GM23338 (cell line): ENCODE results near the gene PHC2. TPM values are rescaled to one million over a fixed set of nuclear protein-coding genes. Genes with fewer than 3 reads are reported as not detected.

Experiments used
- ATAC-seq: fragments of 200-7000 bp; cut with Tn5 transposase; 3 replicates; pipeline ENCODE4 v1.9.1; 2020
- DNase-seq: peaks from one replicate; pipeline ENCODE4 v3.0.0-alpha.2; 2015; ENCODE audit warnings: low spot score
- H2AFZ ChIP-seq: fragments of 200-600 bp; sonication (generic); 2 replicates; pipeline ENCODE4 v1.8.0; 2016; ENCODE audit warnings: antibody characterized with exemption, mild to moderate bottlenecking, moderate library complexity
- H3F3A ChIP-seq: fragments of 200-600 bp; sonication (generic); replicated peaks from 2 replicates; pipeline ENCODE4 v1.8.0; 2017; ENCODE audit warnings: antibody characterized with exemption, mixed run types, low read depth
- H3K27ac ChIP-seq: fragments of 200-600 bp; sonication (generic); 2 replicates; pipeline ENCODE4 v1.6.1; 2016; ENCODE audit warnings: low read depth
- H3K27me3 ChIP-seq: fragments of 200-600 bp; sonication (generic); 2 replicates; pipeline ENCODE4 v1.8.0; 2016; ENCODE audit warnings: mild to moderate bottlenecking, mixed run types, moderate library complexity; ENCODE audit not compliant: insufficient read depth
- H3K36me3 ChIP-seq: fragments of 200-600 bp; sonication (generic); 2 replicates; pipeline ENCODE4 v1.8.0; 2016; ENCODE audit warnings: mild to moderate bottlenecking; ENCODE audit not compliant: insufficient read depth
- H3K4me1 ChIP-seq: fragments of 200-600 bp; sonication (generic); 2 replicates; pipeline ENCODE4 v1.8.0; 2016; ENCODE audit warnings: mild to moderate bottlenecking, moderate library complexity; ENCODE audit not compliant: insufficient read depth
- H3K4me2 ChIP-seq: fragments of 200-600 bp; sonication (generic); 2 replicates; pipeline ENCODE4 v1.7.1; 2017; ENCODE audit warnings: mixed run types
- H3K4me3 ChIP-seq: fragments of 200-600 bp; sonication (generic); 2 replicates; pipeline ENCODE4 v1.6.1; 2016; ENCODE audit warnings: mixed run types
- H3K79me2 ChIP-seq: fragments of 200-600 bp; sonication (generic); replicated peaks from 2 replicates; pipeline ENCODE4 v1.8.0; 2017; ENCODE audit warnings: mild to moderate bottlenecking; ENCODE audit not compliant: insufficient read depth
- H3K9me2 ChIP-seq: fragments of 200-600 bp; sonication (generic); 2 replicates; pipeline ENCODE4 v1.8.0; 2017; ENCODE audit not compliant: insufficient read depth
- H4K20me1 ChIP-seq: fragments of 200-600 bp; sonication (generic); replicated peaks from 2 replicates; pipeline ENCODE4 v1.8.0; 2017; ENCODE audit warnings: mild to moderate bottlenecking; ENCODE audit not compliant: insufficient read depth
- H3K27ac Mint-ChIP-seq: 2 replicates; pipeline ENCODE4 v1.8.0; 2020; ENCODE audit warnings: inconsistent platforms, mild to moderate bottlenecking, moderate library complexity, mixed read lengths
- H3K27me3 Mint-ChIP-seq: 3 replicates; pipeline ENCODE4 v1.8.0; 2022; ENCODE audit warnings: low read depth, mild to moderate bottlenecking, moderate library complexity, mixed read lengths, inconsistent platforms; ENCODE audit not compliant: insufficient read depth, poor library complexity
- H3K36me3 Mint-ChIP-seq: 3 replicates; pipeline ENCODE4 v1.8.0; 2021; ENCODE audit warnings: low read depth, mild to moderate bottlenecking, inconsistent platforms, moderate library complexity, mixed read lengths
- H3K4me1 Mint-ChIP-seq: 3 replicates; pipeline ENCODE4 v1.8.0; 2020; ENCODE audit warnings: mild to moderate bottlenecking, inconsistent platforms, mixed read lengths
- H3K4me3 Mint-ChIP-seq: 3 replicates; pipeline ENCODE4 v1.8.0; 2021; ENCODE audit warnings: moderate library complexity, mild to moderate bottlenecking, inconsistent platforms, mixed read lengths
- H3K9me3 Mint-ChIP-seq: 3 replicates; pipeline ENCODE4 v1.8.0; 2020; ENCODE audit warnings: moderate library complexity, mild to moderate bottlenecking, inconsistent platforms, mixed read lengths
- EZH2 ChIP-seq: fragments of 200-600 bp; sonication (generic); IDR thresholded peaks from one replicate; pipeline ENCODE4 v1.8.0; 2017; ENCODE audit warnings: antibody characterized with exemption, mild to moderate bottlenecking, low read depth; ENCODE audit not compliant: unreplicated experiment
- EZH2phosphoT487 ChIP-seq: fragments of 200-600 bp; sonication (generic); IDR thresholded peaks from one replicate; pipeline ENCODE4 v1.8.1; 2018; ENCODE audit warnings: antibody characterized with exemption; ENCODE audit not compliant: unreplicated experiment
- JUNB ChIP-seq: IDR thresholded peaks from one replicate; pipeline ENCODE4 v1.6.1; 2016; ENCODE audit warnings: antibody characterized with exemption; ENCODE audit not compliant: unreplicated experiment
- POLR2AphosphoS5 ChIP-seq: IDR thresholded peaks from 2 replicates; pipeline ENCODE4 v1.6.1; 2016; ENCODE audit warnings: antibody characterized with exemption, low read depth
- REST ChIP-seq: IDR thresholded peaks from one replicate; pipeline ENCODE4 v1.6.1; 2018; ENCODE audit warnings: antibody characterized with exemption; ENCODE audit not compliant: unreplicated experiment
- STAT1 ChIP-seq: IDR thresholded peaks from one replicate; pipeline ENCODE4 v1.6.1; 2016; ENCODE audit warnings: antibody characterized with exemption; ENCODE audit not compliant: unreplicated experiment
- ZNF114 ChIP-seq: fragments of 250-450 bp; sonication (Bioruptor Pico); IDR thresholded peaks from 2 replicates; pipeline ENCODE4 v1.5.0; 2020; ENCODE audit warnings: mild to moderate bottlenecking, moderate library complexity
- ZNF331 ChIP-seq: fragments of 250-450 bp; sonication (Bioruptor Pico); IDR thresholded peaks from 2 replicates; pipeline ENCODE4 v1.5.0; 2020; ENCODE audit warnings: low read depth, mild to moderate bottlenecking, moderate library complexity
- polyA plus RNA-seq: library from polyadenylated mRNA; unstranded; fragments of >200 nt; fragmentation: Nextera tagmentation; extraction: Ambion mirVana; gene quantifications from 2 replicates; pipeline ENCODE4 v1.2.1, GENCODE V29; 2016
- total RNA-seq: library from RNA; depleted of rRNA; stranded (reverse); fragments of >200 nt; shearing (Covaris generic); gene quantifications from 2 replicates; pipeline ENCODE4 v1.2.3, GENCODE V29; 2014
- TF ChIP-seq, protein P1 (sequence below), 2 experiments: fragments of 200-600 bp in 1 of 2; sonication (generic) in 1 of 2; conservative IDR thresholded peaks; 2 replicates each; pipeline versions ENCODE4 v1.5.1 to v1.6.1; 2016 to 2017; ENCODE audit warnings: antibody characterized with exemption in 2 of 2, low read depth in 2 of 2, mild to moderate bottlenecking in 2 of 2, moderate library complexity in 1 of 2
- TF ChIP-seq, protein P2 (sequence below): IDR thresholded peaks from 2 replicates; pipeline ENCODE4 v1.6.1; 2016; ENCODE audit warnings: antibody characterized with exemption
- TF ChIP-seq, protein P3 (sequence below): fragments of 250-450 bp; sonication (Bioruptor Pico); IDR thresholded peaks from 2 replicates; pipeline ENCODE4 v1.5.0; 2020; ENCODE audit warnings: mild to moderate bottlenecking, moderate library complexity

PHC2 gene
- total and polyA plus RNA-seq, 2 experiments from 2014 or later: 1.7 to 7.3 TPM

DNA sequence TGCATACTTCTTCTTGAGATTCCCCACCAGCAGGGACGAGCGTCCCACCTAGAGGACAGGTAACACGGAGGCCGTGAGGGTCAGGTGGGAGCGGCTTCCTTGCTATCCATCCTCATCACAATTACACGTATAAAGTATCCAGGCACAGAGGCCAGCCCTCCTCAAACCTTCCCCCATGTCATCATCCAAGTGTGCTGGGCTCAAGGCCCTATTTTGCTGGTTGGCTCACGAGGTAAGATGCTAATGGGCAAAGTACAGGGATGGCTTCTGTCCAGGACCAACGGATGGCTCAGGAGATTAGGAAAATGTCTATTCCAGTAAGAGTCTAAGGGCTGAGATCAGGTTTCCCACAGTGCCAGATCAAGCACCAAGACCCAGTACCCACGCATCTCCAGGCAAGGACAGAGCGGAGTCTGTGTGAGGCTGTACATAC lies 98.5 kb downstream of the PHC2 start (continued):
- TF ChIP-seq REST (no peak), ZNF331 (CRISPR knock-in tag) (no peak), EZH2 (no peak), JUNB (no peak)
- TF ChIP-seq, protein P1, sequence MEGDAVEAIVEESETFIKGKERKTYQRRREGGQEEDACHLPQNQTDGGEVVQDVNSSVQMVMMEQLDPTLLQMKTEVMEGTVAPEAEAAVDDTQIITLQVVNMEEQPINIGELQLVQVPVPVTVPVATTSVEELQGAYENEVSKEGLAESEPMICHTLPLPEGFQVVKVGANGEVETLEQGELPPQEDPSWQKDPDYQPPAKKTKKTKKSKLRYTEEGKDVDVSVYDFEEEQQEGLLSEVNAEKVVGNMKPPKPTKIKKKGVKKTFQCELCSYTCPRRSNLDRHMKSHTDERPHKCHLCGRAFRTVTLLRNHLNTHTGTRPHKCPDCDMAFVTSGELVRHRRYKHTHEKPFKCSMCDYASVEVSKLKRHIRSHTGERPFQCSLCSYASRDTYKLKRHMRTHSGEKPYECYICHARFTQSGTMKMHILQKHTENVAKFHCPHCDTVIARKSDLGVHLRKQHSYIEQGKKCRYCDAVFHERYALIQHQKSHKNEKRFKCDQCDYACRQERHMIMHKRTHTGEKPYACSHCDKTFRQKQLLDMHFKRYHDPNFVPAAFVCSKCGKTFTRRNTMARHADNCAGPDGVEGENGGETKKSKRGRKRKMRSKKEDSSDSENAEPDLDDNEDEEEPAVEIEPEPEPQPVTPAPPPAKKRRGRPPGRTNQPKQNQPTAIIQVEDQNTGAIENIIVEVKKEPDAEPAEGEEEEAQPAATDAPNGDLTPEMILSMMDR (conservative IDR thresholded peaks at IDR 0.05; ENCODE audit: low read depth in 2 of 2): no peak
- TF ChIP-seq, protein P2, sequence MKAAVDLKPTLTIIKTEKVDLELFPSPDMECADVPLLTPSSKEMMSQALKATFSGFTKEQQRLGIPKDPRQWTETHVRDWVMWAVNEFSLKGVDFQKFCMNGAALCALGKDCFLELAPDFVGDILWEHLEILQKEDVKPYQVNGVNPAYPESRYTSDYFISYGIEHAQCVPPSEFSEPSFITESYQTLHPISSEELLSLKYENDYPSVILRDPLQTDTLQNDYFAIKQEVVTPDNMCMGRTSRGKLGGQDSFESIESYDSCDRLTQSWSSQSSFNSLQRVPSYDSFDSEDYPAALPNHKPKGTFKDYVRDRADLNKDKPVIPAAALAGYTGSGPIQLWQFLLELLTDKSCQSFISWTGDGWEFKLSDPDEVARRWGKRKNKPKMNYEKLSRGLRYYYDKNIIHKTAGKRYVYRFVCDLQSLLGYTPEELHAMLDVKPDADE: no peak

DNA sequence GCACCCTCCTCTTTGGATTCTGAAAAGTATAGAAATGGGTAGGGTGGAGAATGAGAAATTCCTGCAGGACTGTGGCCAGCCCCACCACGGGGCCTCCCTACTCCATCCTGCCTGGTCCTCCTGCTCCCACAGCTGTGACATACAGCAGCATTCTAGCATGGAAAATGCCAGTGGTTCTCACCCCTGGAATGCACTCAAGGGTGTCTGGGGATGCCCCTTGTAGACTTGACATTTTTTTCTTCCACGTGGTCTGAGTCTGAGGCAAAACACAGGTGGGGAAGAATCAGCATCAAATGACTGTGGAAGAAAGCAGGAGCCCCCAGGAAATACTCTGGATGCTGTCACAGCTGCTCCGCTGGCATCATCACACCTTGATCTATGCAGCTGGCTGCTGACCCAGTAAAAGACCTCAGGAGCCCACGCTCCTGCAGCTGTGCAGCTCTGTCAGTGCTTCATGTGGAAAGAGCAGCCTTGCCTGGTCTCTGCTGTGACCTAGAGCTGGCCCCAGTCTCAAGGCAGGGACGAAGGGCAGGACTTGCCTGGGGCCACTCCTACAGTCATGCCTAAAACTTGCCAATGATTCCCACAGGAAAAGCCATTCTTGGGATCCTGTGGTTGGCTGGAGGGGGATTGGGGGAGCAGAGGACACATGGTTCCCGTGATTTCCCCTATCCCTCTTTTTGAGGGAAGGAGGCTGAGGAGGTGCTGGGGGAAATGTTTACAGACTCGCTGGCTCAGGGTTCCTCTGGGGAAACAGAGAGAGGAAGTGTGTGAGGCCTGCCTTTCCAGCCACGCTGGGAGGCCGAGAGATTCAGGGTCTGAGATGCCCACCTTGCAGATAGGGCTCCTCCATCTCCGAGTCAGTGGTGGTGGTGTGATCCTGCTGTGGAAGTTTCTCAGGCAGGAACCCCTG lies 99.2 kb downstream of the PHC2 start:
- Histone ChIP-seq H3K4me2 (no peak overlapping the region), H3K36me3 (no peaks in the 10 kb centered on the region), H3K9me2 (no peaks in the 10 kb centered on the region), H3K27me3 (peaks cover 8% of the 10 kb centered on the region; the same call in 1 of the 2 replicates), H3K4me3 (no peak overlapping the region), H4K20me1 (peaks cover 3% of the 10 kb centered on the region; the same call in 1 of the 2 replicates), H3K27ac (no peak overlapping the region), H2AFZ (no peak overlapping the region), H3F3A (no peaks in the 10 kb centered on the region), H3K4me1 (no peaks in the 10 kb centered on the region), H3K79me2 (no peaks in the 10 kb centered on the region)
- Mint-ChIP-seq H3K4me1 (peaks cover 16% of the 10 kb centered on the region), H3K4me3 (no peak overlapping the region), H3K36me3 (peaks cover 10% of the 10 kb centered on the region; the same call in 2 of the 3 replicates), H3K27me3 (peaks cover 14% of the 10 kb centered on the region), H3K27ac (no peak overlapping the region), H3K9me3 (no peaks in the 10 kb centered on the region; the same call in 2 of the 3 replicates)
- no peak for DNase-seq
- ATAC-seq: no peak
- TF ChIP-seq, protein P3, sequence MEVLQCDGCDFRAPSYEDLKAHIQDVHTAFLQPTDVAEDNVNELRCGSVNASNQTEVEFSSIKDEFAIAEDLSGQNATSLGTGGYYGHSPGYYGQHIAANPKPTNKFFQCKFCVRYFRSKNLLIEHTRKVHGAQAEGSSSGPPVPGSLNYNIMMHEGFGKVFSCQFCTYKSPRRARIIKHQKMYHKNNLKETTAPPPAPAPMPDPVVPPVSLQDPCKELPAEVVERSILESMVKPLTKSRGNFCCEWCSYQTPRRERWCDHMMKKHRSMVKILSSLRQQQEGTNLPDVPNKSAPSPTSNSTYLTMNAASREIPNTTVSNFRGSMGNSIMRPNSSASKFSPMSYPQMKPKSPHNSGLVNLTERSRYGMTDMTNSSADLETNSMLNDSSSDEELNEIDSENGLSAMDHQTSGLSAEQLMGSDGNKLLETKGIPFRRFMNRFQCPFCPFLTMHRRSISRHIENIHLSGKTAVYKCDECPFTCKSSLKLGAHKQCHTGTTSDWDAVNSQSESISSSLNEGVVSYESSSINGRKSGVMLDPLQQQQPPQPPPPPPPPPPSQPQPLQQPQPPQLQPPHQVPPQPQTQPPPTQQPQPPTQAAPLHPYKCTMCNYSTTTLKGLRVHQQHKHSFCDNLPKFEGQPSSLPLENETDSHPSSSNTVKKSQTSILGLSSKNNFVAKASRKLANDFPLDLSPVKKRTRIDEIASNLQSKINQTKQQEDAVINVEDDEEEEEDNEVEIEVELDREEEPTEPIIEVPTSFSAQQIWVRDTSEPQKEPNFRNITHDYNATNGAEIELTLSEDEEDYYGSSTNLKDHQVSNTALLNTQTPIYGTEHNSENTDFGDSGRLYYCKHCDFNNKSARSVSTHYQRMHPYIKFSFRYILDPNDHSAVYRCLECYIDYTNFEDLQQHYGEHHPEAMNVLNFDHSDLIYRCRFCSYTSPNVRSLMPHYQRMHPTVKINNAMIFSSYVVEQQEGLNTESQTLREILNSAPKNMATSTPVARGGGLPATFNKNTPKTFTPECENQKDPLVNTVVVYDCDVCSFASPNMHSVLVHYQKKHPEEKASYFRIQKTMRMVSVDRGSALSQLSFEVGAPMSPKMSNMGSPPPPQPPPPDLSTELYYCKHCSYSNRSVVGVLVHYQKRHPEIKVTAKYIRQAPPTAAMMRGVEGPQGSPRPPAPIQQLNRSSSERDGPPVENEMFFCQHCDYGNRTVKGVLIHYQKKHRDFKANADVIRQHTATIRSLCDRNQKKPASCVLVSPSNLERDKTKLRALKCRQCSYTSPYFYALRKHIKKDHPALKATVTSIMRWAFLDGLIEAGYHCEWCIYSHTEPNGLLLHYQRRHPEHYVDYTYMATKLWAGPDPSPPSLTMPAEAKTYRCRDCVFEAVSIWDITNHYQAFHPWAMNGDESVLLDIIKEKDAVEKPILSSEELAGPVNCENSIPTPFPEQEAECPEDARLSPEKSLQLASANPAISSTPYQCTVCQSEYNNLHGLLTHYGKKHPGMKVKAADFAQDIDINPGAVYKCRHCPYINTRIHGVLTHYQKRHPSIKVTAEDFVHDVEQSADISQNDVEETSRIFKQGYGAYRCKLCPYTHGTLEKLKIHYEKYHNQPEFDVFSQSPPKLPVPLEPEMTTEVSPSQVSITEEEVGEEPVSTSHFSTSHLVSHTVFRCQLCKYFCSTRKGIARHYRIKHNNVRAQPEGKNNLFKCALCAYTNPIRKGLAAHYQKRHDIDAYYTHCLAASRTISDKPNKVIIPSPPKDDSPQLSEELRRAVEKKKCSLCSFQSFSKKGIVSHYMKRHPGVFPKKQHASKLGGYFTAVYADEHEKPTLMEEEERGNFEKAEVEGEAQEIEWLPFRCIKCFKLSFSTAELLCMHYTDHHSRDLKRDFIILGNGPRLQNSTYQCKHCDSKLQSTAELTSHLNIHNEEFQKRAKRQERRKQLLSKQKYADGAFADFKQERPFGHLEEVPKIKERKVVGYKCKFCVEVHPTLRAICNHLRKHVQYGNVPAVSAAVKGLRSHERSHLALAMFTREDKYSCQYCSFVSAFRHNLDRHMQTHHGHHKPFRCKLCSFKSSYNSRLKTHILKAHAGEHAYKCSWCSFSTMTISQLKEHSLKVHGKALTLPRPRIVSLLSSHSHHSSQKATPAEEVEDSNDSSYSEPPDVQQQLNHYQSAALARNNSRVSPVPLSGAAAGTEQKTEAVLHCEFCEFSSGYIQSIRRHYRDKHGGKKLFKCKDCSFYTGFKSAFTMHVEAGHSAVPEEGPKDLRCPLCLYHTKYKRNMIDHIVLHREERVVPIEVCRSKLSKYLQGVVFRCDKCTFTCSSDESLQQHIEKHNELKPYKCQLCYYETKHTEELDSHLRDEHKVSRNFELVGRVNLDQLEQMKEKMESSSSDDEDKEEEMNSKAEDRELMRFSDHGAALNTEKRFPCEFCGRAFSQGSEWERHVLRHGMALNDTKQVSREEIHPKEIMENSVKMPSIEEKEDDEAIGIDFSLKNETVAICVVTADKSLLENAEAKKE (CRISPR knock-in tag): no peak
- TF ChIP-seq POLR2AphosphoS5: no peak
- no peak for TF ChIP-seq STAT1
- no peak for TF ChIP-seq JUNB
- TF ChIP-seq EZH2phosphoT487: no peak
- no peak for TF ChIP-seq EZH2
- TF ChIP-seq ZNF114 (CRISPR knock-in tag): no peak
- no peak for TF ChIP-seq ZNF331 (CRISPR knock-in tag)
